ENCODE measurements around the gene MST1R.

The MST1R gene

GRCh38 chr3:49873623-49874022 lies 30.1 kb downstream of the MST1R start:
- H3K4me1 Mint-ChIP-seq, result peaks cover 9% of the 10 kb centered on the region
- no peaks in the 10 kb centered on the region for H3K36me3 Mint-ChIP-seq
- no peak overlapping the region for H3K27ac Mint-ChIP-seq
- no peak for ATAC-seq
- H3K27me3 Mint-ChIP-seq, result peaks cover 30% of the 10 kb centered on the region
- H3K9me3 Mint-ChIP-seq, result no peaks in the 10 kb centered on the region
- no peak overlapping the region for H3K4me3 Mint-ChIP-seq

- H3K4me1 Mint-ChIP-seq, result peaks cover 9% of the 10 kb centered on the region
- H3K27me3 Mint-ChIP-seq, result peaks cover 38% of the 10 kb centered on the region
- ATAC-seq, result peak; percentile 60
- H3K9me3 Mint-ChIP-seq, result no peaks in the 10 kb centered on the region
- no peak overlapping the region for H3K4me3 Mint-ChIP-seq
- H3K36me3 Mint-ChIP-seq, result no peaks in the 10 kb centered on the region
- H3K27ac Mint-ChIP-seq, result peak overlapping the region; percentile 42
These were observed 30.8 kb downstream of the MST1R start for GRCh38 chr3:49872801-49873281.

GRCh38 chr3:49871531-49872153 lies 32.0 kb downstream of the MST1R start:
- peaks cover 9% of the 10 kb centered on the region for H3K4me1 Mint-ChIP-seq
- no peaks in the 10 kb centered on the region for H3K9me3 Mint-ChIP-seq
- H3K27me3 Mint-ChIP-seq, result peaks cover 50% of the 10 kb centered on the region
- peak overlapping the region; percentile 42 for H3K27ac Mint-ChIP-seq
- ATAC-seq, result no peak
- no peaks in the 10 kb centered on the region for H3K36me3 Mint-ChIP-seq
- no peak overlapping the region for H3K4me3 Mint-ChIP-seq

GRCh38 chr3:49869525-49870126 lies 34.0 kb downstream of the MST1R start, which contains the start of gene CAMKV:
Gene CAMKV (minus strand): TSS chr3:49869906. CDS start chr3:49862388, 7,518 bp downstream.
- Mint-ChIP-seq H3K27me3 (peaks cover 61% of the 10 kb centered on the region), H3K36me3 (no peaks in the 10 kb centered on the region), H3K27ac (no peak within 1 kb of the TSS), H3K4me3 (peak within 1 kb of the TSS; percentile 39), H3K4me1 (peaks cover 9% of the 10 kb centered on the region), H3K9me3 (no peaks in the 10 kb centered on the region)
- peak; percentile 24 for ATAC-seq

GRCh38 chr3:49868862-49869466 lies 34.7 kb downstream of the MST1R start:
- H3K4me1 Mint-ChIP-seq, result peaks cover 9% of the 10 kb centered on the region
- H3K9me3 Mint-ChIP-seq, result no peaks in the 10 kb centered on the region
- H3K27me3 Mint-ChIP-seq, result peaks cover 61% of the 10 kb centered on the region
- H3K36me3 Mint-ChIP-seq, result no peaks in the 10 kb centered on the region
- no peak overlapping the region for H3K27ac Mint-ChIP-seq
- H3K4me3 Mint-ChIP-seq, result no peak overlapping the region
- ATAC-seq, result no peak

- Mint-ChIP-seq H3K27ac (no peak overlapping the region), H3K27me3 (peaks cover 72% of the 10 kb centered on the region), H3K36me3 (no peaks in the 10 kb centered on the region), H3K4me1 (peaks cover 4% of the 10 kb centered on the region), H3K9me3 (no peaks in the 10 kb centered on the region), H3K4me3 (no peak overlapping the region)
- ATAC-seq, result no peak
These were observed 35.8 kb downstream of the MST1R start for GRCh38 chr3:49867871-49868321.

GRCh38 chr3:49867400-49867799 lies 36.3 kb downstream of the MST1R start:
- Mint-ChIP-seq H3K4me3 (no peak overlapping the region), H3K4me1 (no peaks in the 10 kb centered on the region), H3K27me3 (peaks cover 77% of the 10 kb centered on the region), H3K36me3 (no peaks in the 10 kb centered on the region), H3K27ac (no peak overlapping the region), H3K9me3 (no peaks in the 10 kb centered on the region)
- ATAC-seq, result no peak

GRCh38 chr3:49865198-49865784 lies 38.4 kb downstream of the MST1R start:
- H3K27me3 Mint-ChIP-seq, result peaks cover 74% of the 10 kb centered on the region
- no peaks in the 10 kb centered on the region for H3K36me3 Mint-ChIP-seq
- no peak overlapping the region for H3K4me3 Mint-ChIP-seq
- no peaks in the 10 kb centered on the region for H3K9me3 Mint-ChIP-seq
- H3K4me1 Mint-ChIP-seq, result no peaks in the 10 kb centered on the region
- H3K27ac Mint-ChIP-seq, result no peak overlapping the region
- no peak for ATAC-seq

GRCh38 chr3:49864505-49864904 lies 39.2 kb downstream of the MST1R start:
- H3K27ac Mint-ChIP-seq, result no peak overlapping the region
- no peaks in the 10 kb centered on the region for H3K36me3 Mint-ChIP-seq
- no peak overlapping the region for H3K4me3 Mint-ChIP-seq
- H3K9me3 Mint-ChIP-seq, result no peaks in the 10 kb centered on the region
- H3K4me1 Mint-ChIP-seq, result no peaks in the 10 kb centered on the region
- H3K27me3 Mint-ChIP-seq, result peaks cover 72% of the 10 kb centered on the region
- ATAC-seq, result no peak

GRCh38 chr3:49859576-49860305 lies 43.9 kb downstream of the MST1R start:
- ATAC-seq, result no peak
- Mint-ChIP-seq H3K4me1 (peaks cover 9% of the 10 kb centered on the region), H3K4me3 (no peak overlapping the region), H3K9me3 (no peaks in the 10 kb centered on the region), H3K36me3 (no peaks in the 10 kb centered on the region), H3K27ac (no peak overlapping the region), H3K27me3 (peaks cover 30% of the 10 kb centered on the region)

- Mint-ChIP-seq H3K36me3 (no peaks in the 10 kb centered on the region), H3K4me1 (peaks cover 9% of the 10 kb centered on the region), H3K9me3 (no peaks in the 10 kb centered on the region), H3K27me3 (peaks cover 4% of the 10 kb centered on the region), H3K4me3 (peak within 1 kb of the TSS; percentile 86), H3K27ac (peak within 1 kb of the TSS; percentile 72)
- ATAC-seq, result peak; percentile 99
These were observed 47.3 kb downstream of the MST1R start, which contains the start of gene TRAIP for GRCh38 chr3:49856181-49857005. Gene TRAIP (minus strand): TSS chr3:49856564. CDS start chr3:49856453, 111 bp downstream.

- H3K9me3 Mint-ChIP-seq, result no peaks in the 10 kb centered on the region
- H3K36me3 Mint-ChIP-seq, result no peaks in the 10 kb centered on the region
- no peak for ATAC-seq
- peak overlapping the region; percentile 86 for H3K4me3 Mint-ChIP-seq
- peaks cover 9% of the 10 kb centered on the region for H3K4me1 Mint-ChIP-seq
- no peaks in the 10 kb centered on the region for H3K27me3 Mint-ChIP-seq
- peak overlapping the region; percentile 72 for H3K27ac Mint-ChIP-seq
These were observed 48.0 kb downstream of the MST1R start for GRCh38 chr3:49855662-49856061.

- H3K27me3 Mint-ChIP-seq, result no peaks in the 10 kb centered on the region
- H3K4me3 Mint-ChIP-seq, result no peak overlapping the region
- H3K4me1 Mint-ChIP-seq, result no peaks in the 10 kb centered on the region
- no peaks in the 10 kb centered on the region for H3K9me3 Mint-ChIP-seq
- H3K36me3 Mint-ChIP-seq, result peaks cover 12% of the 10 kb centered on the region
- ATAC-seq, result no peak
- H3K27ac Mint-ChIP-seq, result no peak overlapping the region
These were observed 58.0 kb downstream of the MST1R start for GRCh38 chr3:49845694-49846093.

GRCh38 chr3:49844464-49845183 lies 59.0 kb downstream of the MST1R start:
- H3K4me1 Mint-ChIP-seq, result no peaks in the 10 kb centered on the region
- no peaks in the 10 kb centered on the region for H3K27me3 Mint-ChIP-seq
- no peaks in the 10 kb centered on the region for H3K9me3 Mint-ChIP-seq
- no peak for ATAC-seq
- no peak overlapping the region for H3K4me3 Mint-ChIP-seq
- no peak overlapping the region for H3K27ac Mint-ChIP-seq
- peaks cover 12% of the 10 kb centered on the region for H3K36me3 Mint-ChIP-seq

Data from stimulated activated memory B cell treated with anti-CD40 and anti-IgM and Interleukin-4, amounts not matched to agents 10 μg/mL and 1 μg/mL and 100 μg/mL, for 72 hours (primary cell).